A549 (cell line): ENCODE measurements around the gene MTRFR. TPM values are rescaled to one million over a fixed set of nuclear protein-coding genes. Genes with fewer than 3 reads are reported as not detected.
"Not testable (repeated sequence)": the region's sequence is repeated elsewhere in the genome, so short reads cannot be mapped to it uniquely, and the experiment has no call there.

Experiments
- ATAC-seq, 2 experiments: fragments of 200-7000 bp in 1 of 2; fragments of >200 bp in 1 of 2; cut with Nextera tagmentation in 1 of 2; cut with Tn5 transposase in 1 of 2; 3 replicates each; pipeline versions ENCODE4 v1.8.0 to v1.9.1; 2018 to 2020; ENCODE audit warnings: mild to moderate bottlenecking in 1 of 2, moderate library complexity in 1 of 2
- CTCF ChIA-PET: fragments of 300-600 bp; sonication (Branson Sonifier 250); formaldehyde crosslinking; extraction: SDS; loops from one replicate; lab custom pipeline; 2021; ENCODE audit warnings: antibody characterized with exemption, inconsistent platforms; lab: Yijun Ruan, JAX
- POLR2A ChIA-PET: fragments of 350-600 bp; formaldehyde crosslinking; extraction: SDS; loops from one replicate; lab custom pipeline; 2021; ENCODE audit warnings: antibody characterized with exemption, inconsistent platforms; lab: Yijun Ruan, JAX
- DNase-seq, 2 experiments: peaks; one replicate each; pipeline versions ENCODE4 v3.0.0 to v3.0.0-alpha.2; 2011 to 2016; ENCODE audit warnings: low read depth in 1 of 2, low spot score in 1 of 2
- FAIRE-seq: peaks from 2 replicates; lab custom pipeline; 2011; peaks lifted over from hg19 to GRCh38; lab: Jason Lieb, UNC
- H3K27ac ChIP-seq, 2 experiments: fragments of >200 bp; sonication (Bioruptor Twin); formaldehyde crosslinking; 3 replicates each; pipeline ENCODE4 v1.5.1; 2016 to 2017
- H3K4me1 ChIP-seq: fragments of >200 bp; sonication (Bioruptor Twin); formaldehyde crosslinking; 3 replicates; pipeline ENCODE4 v1.6.1; 2016
- H3K4me2 ChIP-seq: fragments of >200 bp; sonication (Bioruptor Twin); formaldehyde crosslinking; 3 replicates; pipeline ENCODE4 v1.6.1; 2016
- H3K4me3 ChIP-seq: fragments of >200 bp; sonication (Bioruptor Twin); formaldehyde crosslinking; 3 replicates; pipeline ENCODE4 v1.5.1; 2016
- H3K9me3 ChIP-seq: fragments of >200 bp; sonication (Bioruptor Twin); formaldehyde crosslinking; 3 replicates; pipeline ENCODE4 v1.6.1; 2016
- FOSL2 ChIP-seq, 2 experiments: fragments of 450-650 bp in 1 of 2; fragments of >200 bp in 1 of 2; sonication (Bioruptor Twin) in 1 of 2; formaldehyde crosslinking; IDR thresholded peaks; 2 replicates each; pipeline versions ENCODE4 v1.5.0 to v1.6.1; 2016 to 2020; ENCODE audit warnings: mild to moderate bottlenecking in 1 of 2, moderate library complexity in 1 of 2
- GATA3 ChIP-seq: IDR thresholded peaks from 2 replicates; pipeline ENCODE4 v1.6.1; 2012; ENCODE audit warnings: borderline replicate concordance
- HDAC2 ChIP-seq: fragments of 200-600 bp; sonication (generic); IDR thresholded peaks from 2 replicates; pipeline ENCODE4 v1.6.1; 2016
- HOXB5 ChIP-seq: fragments of 250-450 bp; sonication (Bioruptor Pico); IDR thresholded peaks from 2 replicates; pipeline ENCODE4 v1.5.0; 2020; ENCODE audit warnings: mild to moderate bottlenecking, moderate library complexity
- JUN ChIP-seq, 2 experiments: fragments of >200 bp; sonication (Bioruptor Twin); formaldehyde crosslinking; IDR thresholded peaks; 2 replicates in 1 of 2; 3 replicates in 1 of 2; pipeline ENCODE4 v1.6.1; 2016 to 2017
- KDM5A ChIP-seq: fragments of 200-600 bp; sonication (generic); IDR thresholded peaks from 2 replicates; pipeline ENCODE4 v1.6.1; 2016; ENCODE audit warnings: antibody characterized with exemption, mild to moderate bottlenecking
- MAFK ChIP-seq: fragments of 450-650 bp; IDR thresholded peaks from 2 replicates; pipeline ENCODE4 v1.6.1; 2014; ENCODE audit not compliant: partially characterized antibody
- MAX ChIP-seq: IDR thresholded peaks from 2 replicates; pipeline ENCODE4 v1.6.1; 2012
- NFE2L2 ChIP-seq: fragments of 150-350 bp; conservative IDR thresholded peaks from 2 replicates; pipeline ENCODE4 v1.6.1; 2014; ENCODE audit warnings: low read length
- POLR2A ChIP-seq: IDR thresholded peaks from 2 replicates; pipeline ENCODE4 v1.6.1; 2012; ENCODE audit warnings: mild to moderate bottlenecking, low read length
- POLR2AphosphoS2 ChIP-seq: conservative IDR thresholded peaks from 2 replicates; pipeline ENCODE4 v1.6.1; 2012; ENCODE audit warnings: low read length, improper control_type of control experiment, inconsistent platforms
- SMC3 ChIP-seq: fragments of >200 bp; sonication (Bioruptor Twin); formaldehyde crosslinking; IDR thresholded peaks from 3 replicates; pipeline ENCODE4 v1.6.1; 2018; ENCODE audit warnings: inconsistent platforms
- TFCP2L1 ChIP-seq: fragments of 250-450 bp; sonication (Bioruptor Pico); IDR thresholded peaks from 2 replicates; pipeline ENCODE4 v1.5.0; 2021; ENCODE audit warnings: mild to moderate bottlenecking
- ZNF302 ChIP-seq: fragments of 250-450 bp; sonication (Bioruptor Pico); IDR thresholded peaks from 2 replicates; pipeline ENCODE4 v1.9.0; 2021; ENCODE audit warnings: inconsistent platforms, mild to moderate bottlenecking, moderate library complexity
- WGBS: methylation state at CpG from one replicate; pipeline ENCODE4 v1.1.6; 2017; ENCODE audit errors: missing lambda C conversion rate; 5-methylcytosine and 5-hydroxymethylcytosine counted together
- polyA plus RNA-seq, 4 experiments: library from polyadenylated mRNA; depleted of rRNA in 3 of 4; stranded (reverse); fragments of >200 nt; fragmentation: RNase III in 1 of 4; extraction: RNeasy Plus Mini Kit Qiagen cat#74134 plus additional on column Dnase treatment in 1 of 4; gene quantifications; 2 replicates in 3 of 4; 3 replicates in 1 of 4; pipeline ENCODE4 v1.2.3, GENCODE V29; 2011 to 2017

MTRFR gene
- polyA plus RNA-seq, 2 of the 4 experiments (the other 2 are of a cell fraction), result 15.5 to 25.2 TPM

GRCh38 chr12:123248996-123249741 lies 15.9 kb downstream of the MTRFR start:
- not testable (repeated sequence) for H3K4me3 ChIP-seq, H3K9me3 ChIP-seq, ATAC-seq, H3K4me2 ChIP-seq, DNase-seq
- peaks cover 26% of the 10 kb centered on the region for H3K4me1 ChIP-seq
- POLR2A ChIA-PET, result interaction anchor here (1.1 kb wide), 1 partner anchor 16 kb away, joined by 4 read pairs; the partner anchor contains the start of genes MPHOSPH9 and MTRFR
- CTCF ChIA-PET, result interaction anchor here (0.8 to 2.8 kb wide), 6 partner anchors 11 to 951 kb away, joined by 3 to 16 read pairs (median 4); partner anchors contain the start of genes MPHOSPH9 and MTRFR
- peak; percentile 59 for TF ChIP-seq MAFK
- TF ChIP-seq, all 56 proteins: peak for 1; not testable (repeated sequence) for 55
- H3K27ac ChIP-seq, result peak overlapping the region in 1 of 2 experiments; percentile 54; a peak in 2 of 6 replicates
- WGBS, result 94% methylated on average over 17 of the region's 26 CpGs
- not testable (repeated sequence) for FAIRE-seq

DNA sequence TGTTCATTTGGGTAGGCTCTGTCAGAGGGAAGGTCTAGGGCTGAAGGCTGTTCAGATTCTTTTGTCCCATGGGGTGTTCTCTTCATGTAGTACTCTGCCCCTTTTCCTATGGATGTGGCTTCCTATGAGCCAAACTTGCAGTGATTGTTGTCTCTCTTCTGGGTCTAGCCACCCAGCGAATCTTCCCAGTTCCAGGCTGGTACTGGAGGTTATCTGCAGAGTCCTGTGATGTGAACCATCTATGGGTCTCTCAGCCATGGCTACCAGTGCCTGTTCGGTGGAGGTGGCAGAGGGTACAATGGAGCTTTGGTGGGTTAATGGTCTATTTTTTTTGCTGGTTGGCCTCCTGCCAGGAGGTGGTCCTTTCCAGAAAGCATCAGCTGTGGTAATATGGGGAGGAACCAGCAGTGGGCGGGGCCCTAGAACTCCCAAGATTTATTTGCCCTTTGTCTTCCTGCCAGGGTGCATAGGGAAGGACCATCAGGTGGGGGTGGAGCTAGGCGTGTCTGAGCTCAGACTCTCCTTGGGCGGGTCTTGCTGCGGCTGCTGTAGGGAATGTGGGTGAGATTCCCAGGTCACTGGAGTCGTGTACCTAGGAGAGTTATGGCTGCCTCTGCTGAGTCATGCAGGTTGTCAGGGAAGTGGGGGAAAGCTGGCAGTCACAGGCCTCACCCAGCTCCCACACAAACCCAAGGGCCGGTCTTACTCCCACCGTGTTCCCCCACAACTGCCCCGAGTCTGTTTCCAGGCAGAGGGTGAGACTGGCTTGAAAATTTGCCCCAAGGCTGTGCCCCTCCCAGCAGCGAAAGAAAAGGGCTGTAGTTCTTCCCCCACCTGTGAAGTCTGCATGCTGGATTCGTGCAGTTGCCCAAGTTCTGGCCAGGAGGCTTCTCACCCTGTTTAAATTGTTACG lies 17.5 kb downstream of the MTRFR start:
- peak overlapping the region; percentile 63 for H3K4me2 ChIP-seq
- DNase-seq (peak; percentile 71 to 97), ATAC-seq (peak; percentile 86; a peak in 5 of 6 replicates)
- 15% methylated on average over 13 of the region's 13 CpGs for WGBS
- peaks cover 26% of the 10 kb centered on the region for H3K4me1 ChIP-seq
- H3K27ac ChIP-seq, result peak overlapping the region; percentile 86 to 93
- H3K9me3 ChIP-seq, result peaks cover 7% of the 10 kb centered on the region; the same call in 1 of the 3 replicates
- H3K4me3 ChIP-seq, result 0 out of 3 replicates have a peak overlapping the region, but pooled peaks have one; percentile 5
- TF ChIP-seq NFE2L2, result peak; percentile 77
- 0 out of 5 replicates have a peak, but pooled peaks of 1 of the 2 experiments have one; percentile 40 for TF ChIP-seq JUN (IDR thresholded peaks at IDR 0.05)
- peak; percentile 95 for TF ChIP-seq MAFK
- TF ChIP-seq HDAC2, result no peak
- peak; percentile 52; the same call in 1 of the 2 replicates for TF ChIP-seq ZNF302 (CRISPR knock-in tag)
- 0 out of 2 replicates have a peak, but pooled peaks have one; percentile 26 for TF ChIP-seq HOXB5 (CRISPR knock-in tag)
- TF ChIP-seq FOSL2 (IDR thresholded peaks at IDR 0.05), result no peak
- TF ChIP-seq FOSL2 (CRISPR knock-in tag; IDR thresholded peaks at IDR 0.05), result peak; percentile 70
- TF ChIP-seq MAX, result peak; percentile 31; the same call in 1 of the 2 replicates
- no peak for TF ChIP-seq POLR2AphosphoS2
- peak; percentile 36; the same call in 1 of the 2 replicates for TF ChIP-seq POLR2A
- TF ChIP-seq, all 56 proteins: peak for 8
- no peak for FAIRE-seq
- CTCF ChIA-PET, result interaction anchor here (1.0 to 1.7 kb wide), 5 partner anchors 13 to 207 kb away, joined by 3 to 8 read pairs (median 4); no protein-coding TSS in a partner anchor
- POLR2A ChIA-PET, result interaction anchor here (0.9 to 2.3 kb wide), 2 partner anchors 9 to 18 kb away, joined by 4 to 22 read pairs; partner anchors contain the start of genes MPHOSPH9 and MTRFR

- POLR2A ChIA-PET, result interaction anchor here (0.9 to 2.3 kb wide), 3 partner anchors 9 to 114 kb away, joined by 3 to 22 read pairs (median 4); partner anchors contain the start of genes MPHOSPH9 and MTRFR
- no peak for FAIRE-seq
- peak overlapping the region; percentile 86 to 93 for H3K27ac ChIP-seq
- peak in 1 of 2 experiments; percentile 12; a peak in 3 of 6 replicates for ATAC-seq
- DNase-seq, result no peak
- peaks cover 7% of the 10 kb centered on the region; the same call in 1 of the 3 replicates for H3K9me3 ChIP-seq
- peak overlapping the region; percentile 63 for H3K4me2 ChIP-seq
- WGBS, result 58% methylated on average over 8 of the region's 8 CpGs
- no peak for TF ChIP-seq GATA3
- no peak for TF ChIP-seq TFCP2L1 (CRISPR knock-in tag)
- no peak for TF ChIP-seq SMC3
- TF ChIP-seq KDM5A, result no peak
- no peak for TF ChIP-seq POLR2A
- CTCF ChIA-PET, result interaction anchor here (1.0 to 3.7 kb wide), 7 partner anchors 14 to 350 kb away, joined by 3 to 17 read pairs (median 3); partner anchors contain the start of gene DDX55
- H3K4me1 ChIP-seq, result peaks cover 26% of the 10 kb centered on the region
- 0 out of 3 replicates have a peak overlapping the region, but pooled peaks have one; percentile 5 for H3K4me3 ChIP-seq
Observed at GRCh38 chr12:123251403-123252076, 18.3 kb downstream of the MTRFR start.

DNA sequence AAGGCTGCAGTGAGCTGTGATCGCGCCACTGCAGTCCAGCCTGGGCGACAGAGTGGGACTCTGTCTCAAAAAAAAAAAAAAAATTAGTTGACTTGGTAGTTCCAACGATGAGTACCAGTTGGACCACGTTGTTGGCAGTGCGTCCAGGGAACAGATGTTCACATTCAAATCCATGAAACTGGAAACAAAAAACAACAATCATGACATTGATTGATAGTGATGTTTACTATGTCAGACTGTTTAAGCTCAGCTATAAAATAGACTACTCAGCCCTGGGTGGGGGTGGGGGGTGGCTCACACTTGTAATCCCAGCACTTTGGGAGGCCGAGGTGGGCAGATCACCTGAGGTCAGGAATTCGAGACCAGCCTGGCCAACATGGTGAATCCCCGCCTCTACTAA lies 19.1 kb downstream of the MTRFR start:
- ATAC-seq, H3K4me3 ChIP-seq, FAIRE-seq, H3K9me3 ChIP-seq, DNase-seq: not testable (repeated sequence)
- peak overlapping the region; percentile 63; the same call in 1 of the 3 replicates for H3K4me2 ChIP-seq
- WGBS, result 92% methylated on average over 9 of the region's 9 CpGs
- peak overlapping the region; percentile 86 to 93 for H3K27ac ChIP-seq
- ChIA-PET CTCF (interaction anchor here (1.0 to 3.7 kb wide), 5 partner anchors 14 to 350 kb away, joined by 3 to 17 read pairs (median 3); partner anchors contain the start of gene DDX55), POLR2A (interaction anchor here (1.1 to 2.3 kb wide), 2 partner anchors 20 to 113 kb away, joined by 3 to 22 read pairs; partner anchors contain the start of genes MPHOSPH9 and MTRFR)
- H3K4me1 ChIP-seq, result peaks cover 26% of the 10 kb centered on the region
